Prostate gland (tissue), 2 donors: ENCODE data around the gene PIRT. TPM values are rescaled to one million over a fixed set of nuclear protein-coding genes. Genes with fewer than 3 reads are reported as not detected.

ENCODE experiments used
- DNase-seq: peaks from one replicate; pipeline ENCODE4 v3.0.0-alpha.2; 2019; ENCODE audit warnings: low spot score
- H3K27ac ChIP-seq, 2 donors: fragments of 200-600 bp; sonication (generic); 2 replicates each; pipeline ENCODE4 v1.5.1; 2017 to 2019
- H3K27me3 ChIP-seq: fragments of 200-600 bp; sonication (generic); replicated peaks from 2 replicates; pipeline ENCODE4 v1.5.1; 2019; ENCODE audit not compliant: insufficient read depth
- H3K36me3 ChIP-seq, 2 donors: fragments of 200-600 bp; sonication (generic); 1 replicate in 1 of 2; 2 replicates in 1 of 2; pipeline versions ENCODE4 v1.5.1 to v1.8.1; 2017 to 2019
- H3K4me1 ChIP-seq: fragments of 200-600 bp; sonication (generic); replicated peaks from 2 replicates; pipeline ENCODE4 v1.5.1; 2019
- H3K4me3 ChIP-seq, 2 donors: fragments of 200-600 bp; sonication (generic); 2 replicates each; pipeline ENCODE4 v1.5.1; 2017 to 2019
- H3K9me3 ChIP-seq: fragments of 200-600 bp; sonication (generic); 2 replicates; pipeline ENCODE4 v1.5.1; 2017
- CTCF ChIP-seq, 4 experiments: fragments of 200-600 bp in 2 of 4; fragments of 450-650 bp in 2 of 4; sonication (generic) in 2 of 4; IDR thresholded peaks; 1 replicate in 3 of 4; 2 replicates in 1 of 4; pipeline ENCODE4 v1.5.1; 2016 to 2019; ENCODE audit warnings: antibody characterized with exemption in 4 of 4, mild to moderate bottlenecking in 2 of 4, moderate library complexity in 2 of 4
- POLR2A ChIP-seq: fragments of 450-650 bp; IDR thresholded peaks from one replicate; pipeline ENCODE4 v1.6.1; 2016; ENCODE audit warnings: antibody characterized with exemption, mild to moderate bottlenecking
- POLR2AphosphoS5 ChIP-seq: sonication (generic); formaldehyde crosslinking; IDR thresholded peaks from one replicate; pipeline ENCODE4 v1.6.1; 2017; ENCODE audit warnings: antibody characterized with exemption
- WGBS: methylation state at CpG from one replicate; pipeline ENCODE4 v1.1.5; 2018; 5-methylcytosine and 5-hydroxymethylcytosine counted together
- intact Hi-C: fragments of 100-400 bp; cut with DNase I; formaldehyde crosslinking; loops from one replicate; pipeline ENCODE4 v1.14.2; 2022
- total RNA-seq, 2 donors: library from RNA; depleted of rRNA; stranded (reverse); fragments of >200 nt; gene quantifications; one replicate each; pipeline ENCODE4 v1.1.0, GENCODE V29; 2016

Gene PIRT
- total RNA-seq, 2 donors from 2014 or later: 1.2 TPM; not detected in 1

- Histone ChIP-seq H3K4me3 (no peak within 1 kb of the TSS), H3K4me1 (no peaks in the 10 kb centered on the region), H3K27ac (no peak within 1 kb of the TSS), H3K9me3 (no peaks in the 10 kb centered on the region), H3K36me3 (no peaks in the 10 kb centered on the region), H3K27me3 (no peaks in the 10 kb centered on the region)
- intact Hi-C loops: no loop called here
- no peak for DNase-seq
- TF ChIP-seq POLR2A (no peak), CTCF (IDR thresholded peaks at IDR 0.05) (no peak), POLR2AphosphoS5 (no peak)
- 72% methylated on average over 11 of the region's 16 CpGs for WGBS
Observed at GRCh38 chr17:10803830-10804475, 33.9 kb downstream of the PIRT start, which contains the start of gene TMEM238L. TMEM238L (minus strand) TSS chr17:10804099; CDS start chr17:10803963, 136 bp downstream.

- Histone ChIP-seq H3K4me1 (no peaks in the 10 kb centered on the region), H3K27me3 (no peaks in the 10 kb centered on the region), H3K4me3 (no peak overlapping the region), H3K27ac (no peak overlapping the region), H3K9me3 (no peaks in the 10 kb centered on the region), H3K36me3 (no peaks in the 10 kb centered on the region)
- intact Hi-C loops: no loop called here
- TF ChIP-seq POLR2A: no peak
- no peak for TF ChIP-seq CTCF (IDR thresholded peaks at IDR 0.05)
- TF ChIP-seq POLR2AphosphoS5: no peak
- 70% methylated on average over 7 of the region's 7 CpGs for WGBS
- no peak for DNase-seq
Observed at GRCh38 chr17:10803350-10803749, 34.5 kb downstream of the PIRT start.

- Histone ChIP-seq H3K27me3 (no peaks in the 10 kb centered on the region), H3K9me3 (no peaks in the 10 kb centered on the region), H3K4me3 (no peak overlapping the region), H3K36me3 (no peaks in the 10 kb centered on the region), H3K4me1 (peaks cover 3% of the 10 kb centered on the region), H3K27ac (no peak overlapping the region)
- 80% methylated on average over 14 of the region's 14 CpGs for WGBS
- TF ChIP-seq CTCF (IDR thresholded peaks at IDR 0.05): no peak
- TF ChIP-seq POLR2A: no peak
- no peak for TF ChIP-seq POLR2AphosphoS5
- intact Hi-C loops: no loop called here
- DNase-seq: no peak
Observed at GRCh38 chr17:10802496-10803284, 35.2 kb downstream of the PIRT start.

- Histone ChIP-seq H3K27ac (peak overlapping the region; percentile 58 to 71), H3K9me3 (no peaks in the 10 kb centered on the region), H3K36me3 (no peaks in the 10 kb centered on the region), H3K4me1 (peaks cover 3% of the 10 kb centered on the region), H3K4me3 (no peak overlapping the region), H3K27me3 (no peaks in the 10 kb centered on the region)
- 37% methylated on average over 7 of the region's 7 CpGs for WGBS
- intact Hi-C loops: no loop called here
- peak; percentile 37 for DNase-seq
- no peak for TF ChIP-seq CTCF (IDR thresholded peaks at IDR 0.05)
- TF ChIP-seq POLR2A: no peak
- no peak for TF ChIP-seq POLR2AphosphoS5
Observed at GRCh38 chr17:10799407-10799806, 38.5 kb downstream of the PIRT start.
